Endometrial microvascular endothelial cells (primary cell): ENCODE measurements around the gene MBD5. TPM values are rescaled to one million over a fixed set of nuclear protein-coding genes. Genes with fewer than 3 reads are reported as not detected.

Source experiments
- in situ Hi-C: cut with HindIII; loops from 2 replicates; pipeline ENCODE4 v1.10.0; 2017; ENCODE audit warnings: low sequenced_read_pairs, low pct_unique_long_range_greater_than_20kb; ENCODE audit errors: inconsistent ontology term
- total RNA-seq: library from RNA; depleted of rRNA; stranded (reverse); fragments of >200 nt; gene quantifications from one replicate; pipeline ENCODE4 v1.2.3, GENCODE V29; 2015; ENCODE audit errors: inconsistent ontology term

The MBD5 gene
- total RNA-seq, 1 donor from 2014 or later = 16.0 TPM

DNA sequence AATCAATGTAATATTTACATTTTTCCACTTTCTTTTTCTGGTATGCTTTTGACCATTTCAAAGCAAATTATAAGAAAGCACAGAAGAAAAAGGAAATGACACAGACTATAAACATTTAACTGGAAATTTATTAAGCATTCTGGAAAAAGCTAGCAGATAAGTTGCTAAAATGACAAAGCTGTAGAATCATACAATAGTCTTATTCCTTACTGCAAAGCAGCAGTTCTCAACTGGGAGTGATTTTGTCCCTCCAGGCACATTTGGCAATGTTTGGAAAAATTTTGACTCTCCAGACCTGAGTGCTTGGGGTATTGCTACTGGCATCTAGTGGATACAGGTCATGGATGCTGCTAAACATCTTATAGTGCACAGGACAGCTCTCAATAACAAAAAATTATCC is 75.1 kb downstream of the MBD5 start:
- in situ Hi-C loops = no loop called here

DNA sequence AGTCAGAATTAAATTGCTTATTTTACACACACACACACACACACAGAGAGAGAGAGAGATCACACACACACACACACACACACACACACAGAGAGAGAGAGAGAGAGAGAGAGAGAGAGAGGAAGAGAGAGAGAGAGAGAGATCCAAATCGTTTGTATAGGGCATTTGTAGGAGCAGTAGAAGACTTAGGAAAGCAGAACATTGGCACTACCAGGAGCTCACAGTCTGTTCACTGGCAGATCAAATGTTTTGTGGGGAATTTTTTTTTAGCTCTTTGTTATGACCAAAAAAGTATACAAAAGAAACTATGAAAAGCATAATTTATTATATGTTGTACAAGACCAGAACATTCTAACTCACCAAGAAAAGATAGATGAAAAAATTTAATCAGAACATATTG is 81.8 kb downstream of the MBD5 start:
- in situ Hi-C loops = no loop called here

DNA sequence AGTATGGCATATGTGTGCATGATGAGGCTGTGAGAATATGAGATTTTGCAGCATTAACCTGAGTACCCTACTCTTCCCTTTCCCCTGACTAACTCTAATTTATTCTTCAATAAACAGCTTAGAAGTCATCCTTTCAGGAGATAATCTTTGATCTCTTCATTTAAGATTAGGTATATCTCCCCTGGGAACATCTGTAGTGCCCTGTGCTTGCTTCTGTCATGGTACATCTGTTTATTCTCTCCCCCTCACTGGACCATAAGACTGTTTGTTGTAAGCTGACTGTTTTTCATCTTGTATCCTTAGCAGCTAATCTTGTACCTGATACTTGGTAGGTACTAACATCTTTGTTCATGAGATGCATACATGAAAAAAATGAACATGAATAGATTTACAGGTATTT is 83.1 kb downstream of the MBD5 start:
- in situ Hi-C loops = no loop called here

DNA sequence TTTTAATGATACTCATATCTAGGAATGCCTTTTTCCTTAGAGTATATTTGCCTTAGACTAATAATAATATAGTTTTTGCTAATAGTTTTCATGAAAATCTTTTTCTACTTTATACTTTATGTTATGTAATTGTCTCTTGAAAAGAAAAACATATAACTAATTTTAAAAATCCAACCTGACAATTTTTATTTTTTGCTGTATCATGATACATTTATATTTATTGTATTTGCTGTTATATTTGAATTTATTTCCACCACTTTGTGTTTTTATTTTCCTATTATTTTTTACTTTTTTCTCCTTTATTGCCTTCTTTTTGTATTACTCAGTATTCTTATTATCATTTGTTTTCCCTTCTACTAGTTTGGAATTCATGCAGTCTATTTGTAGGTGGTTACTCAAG is 85.4 kb downstream of the MBD5 start:
- in situ Hi-C loops = no loop called here

DNA sequence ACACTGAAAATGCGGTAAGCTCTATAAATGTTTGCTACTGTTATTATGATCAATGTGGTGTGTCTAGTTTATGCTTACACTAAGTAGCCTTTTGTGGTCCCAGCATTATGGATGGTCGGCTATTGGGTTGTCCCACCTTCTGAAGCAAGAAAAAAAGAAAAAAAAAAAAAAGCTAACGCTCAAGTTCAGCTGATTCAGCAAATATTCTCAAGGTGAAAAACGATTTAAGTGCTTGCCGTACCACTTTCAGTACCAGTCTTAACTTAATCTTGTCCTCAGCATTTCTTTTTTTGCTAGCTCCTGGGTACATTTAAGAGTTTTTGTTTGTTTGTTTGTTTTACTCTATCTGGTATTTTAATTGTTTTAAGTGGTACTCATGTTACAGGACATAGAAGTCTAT is 87.5 kb downstream of the MBD5 start:
- in situ Hi-C loops = no loop called here

DNA sequence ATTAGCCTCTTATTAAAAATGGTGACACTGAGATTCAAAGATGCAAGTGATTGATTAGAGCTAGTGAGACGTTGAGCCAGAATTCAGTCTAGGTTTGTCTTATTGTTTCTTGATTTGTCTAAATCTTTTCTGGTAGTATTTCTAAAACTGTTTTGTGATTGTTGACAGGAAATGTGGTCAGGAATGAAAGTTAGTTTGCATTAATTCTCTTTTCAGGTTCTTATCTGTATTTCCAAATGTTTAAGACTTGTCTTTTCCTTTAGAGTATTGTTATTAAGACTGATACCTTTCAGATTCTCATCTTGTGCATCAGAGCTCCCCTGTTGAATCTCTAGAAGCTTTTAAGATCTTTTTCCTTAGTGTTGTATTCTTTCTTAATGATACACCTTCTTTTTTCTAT is 89.3 kb downstream of the MBD5 start:
- in situ Hi-C loops = no loop called here

DNA sequence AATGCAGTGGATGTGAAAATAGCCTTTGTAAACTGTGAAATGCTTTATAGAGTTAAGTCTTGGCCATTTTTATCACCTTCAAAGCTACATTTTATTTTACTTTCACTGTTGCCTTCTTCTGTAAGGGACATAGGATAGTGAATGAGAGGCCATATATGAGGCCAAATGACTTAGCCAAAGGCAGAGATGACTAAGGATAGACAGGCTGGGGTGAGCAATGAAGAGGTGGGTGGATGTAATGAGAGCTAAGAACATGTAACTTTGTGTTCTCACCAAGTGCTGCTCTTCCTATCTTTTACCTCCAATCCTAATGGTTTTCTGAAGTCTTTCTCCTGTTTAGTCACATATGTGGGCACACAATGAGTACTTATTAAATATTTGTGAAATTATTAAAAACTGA is 101.9 kb downstream of the MBD5 start:
- in situ Hi-C loops = no loop called here

DNA sequence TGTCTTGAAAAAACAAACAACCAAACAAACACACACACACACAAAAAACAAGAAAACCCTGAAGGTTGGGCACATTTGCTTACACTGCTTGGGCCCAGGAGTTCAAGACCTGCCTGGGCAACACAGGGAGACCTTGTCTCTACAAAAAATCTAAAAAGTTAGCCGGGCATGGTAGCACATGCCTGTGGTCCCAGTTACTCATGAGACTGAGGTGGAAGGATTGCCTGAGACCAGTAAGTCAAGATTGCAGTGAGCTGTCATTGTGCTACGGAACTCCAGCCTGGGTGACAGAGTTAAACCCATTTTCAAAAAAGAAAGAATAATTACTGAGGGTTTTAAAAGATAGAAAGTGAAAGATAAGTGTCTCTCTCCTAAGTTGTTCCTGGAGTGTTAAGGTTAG is 103.4 kb downstream of the MBD5 start:
- in situ Hi-C loops = no loop called here

DNA sequence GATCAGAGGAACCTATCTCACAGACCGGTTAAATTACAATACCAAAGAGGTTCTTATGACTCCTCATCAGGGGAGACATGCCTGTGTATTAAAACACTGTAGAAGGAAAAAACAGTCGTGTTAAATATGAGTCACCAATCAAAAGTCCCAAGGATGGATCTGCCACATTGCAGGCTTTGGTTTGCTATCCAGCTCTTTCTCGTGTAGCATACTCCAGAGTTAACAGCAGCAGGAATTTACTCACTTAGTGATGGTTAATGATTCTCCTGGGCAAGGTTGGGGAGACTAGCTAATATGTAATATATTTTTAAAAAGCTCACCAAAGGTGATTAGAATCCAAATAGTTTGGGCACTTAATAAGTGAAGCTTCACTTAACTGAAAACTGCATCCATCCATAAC is 109.7 kb downstream of the MBD5 start:
- in situ Hi-C loops = no loop called here

DNA sequence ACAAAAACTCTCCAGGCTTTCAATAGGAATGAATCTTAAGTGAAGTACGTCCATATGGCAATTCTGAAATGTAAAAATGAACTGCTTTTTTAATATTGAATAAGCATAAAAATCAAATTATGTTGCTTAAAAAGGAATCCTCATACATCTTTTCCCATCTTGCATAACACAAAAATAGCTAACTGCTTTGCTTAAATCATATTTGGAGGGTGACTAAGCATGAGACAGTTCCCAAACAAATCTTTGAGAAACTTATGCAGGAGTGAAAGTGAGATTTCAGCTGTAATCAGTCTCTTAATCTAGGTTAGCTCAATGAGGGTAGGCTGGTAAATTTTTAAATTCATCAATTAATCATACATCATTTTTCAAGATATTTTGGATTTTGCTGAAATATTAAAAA is 111.5 kb downstream of the MBD5 start:
- in situ Hi-C loops = no loop called here

DNA sequence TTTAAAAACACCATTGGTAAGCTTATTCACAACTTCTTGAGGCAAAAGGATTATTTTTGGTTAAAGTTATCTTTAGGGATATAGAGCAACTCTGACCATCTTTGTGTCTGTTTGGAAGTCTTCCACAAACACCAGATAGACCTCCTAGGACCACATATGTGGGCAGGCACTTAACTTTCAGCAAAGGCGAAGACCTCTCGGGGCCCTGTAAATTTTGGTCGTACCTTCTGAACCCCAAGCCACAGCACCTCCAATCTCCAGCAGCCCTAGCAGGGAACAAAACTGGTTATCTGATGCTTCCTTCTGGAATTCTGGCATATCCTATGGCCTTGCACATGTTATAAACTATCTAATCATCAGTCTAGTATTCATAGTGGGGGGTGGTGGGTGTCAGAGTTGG is 114.8 kb downstream of the MBD5 start:
- in situ Hi-C loops = no loop called here

DNA sequence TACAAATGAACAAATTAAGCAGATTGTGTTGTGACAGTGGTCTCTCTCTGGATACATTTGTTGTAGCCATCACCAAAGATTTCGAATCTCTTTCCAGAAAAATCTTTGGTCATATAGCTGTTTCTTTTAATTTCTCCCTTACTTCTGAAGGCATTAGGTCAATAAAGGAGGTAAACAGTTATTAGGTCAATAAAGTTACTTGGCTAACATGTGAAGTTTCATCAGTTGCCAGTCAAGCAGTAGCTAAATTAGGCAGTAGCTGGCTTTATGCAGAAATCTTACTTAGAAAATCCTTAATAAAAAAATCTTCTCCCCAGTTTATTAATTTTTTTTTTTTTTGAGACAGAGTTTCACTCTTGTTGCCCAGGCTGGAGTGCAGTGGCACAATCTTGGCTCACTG is 115.5 kb downstream of the MBD5 start:
- in situ Hi-C loops = no loop called here

DNA sequence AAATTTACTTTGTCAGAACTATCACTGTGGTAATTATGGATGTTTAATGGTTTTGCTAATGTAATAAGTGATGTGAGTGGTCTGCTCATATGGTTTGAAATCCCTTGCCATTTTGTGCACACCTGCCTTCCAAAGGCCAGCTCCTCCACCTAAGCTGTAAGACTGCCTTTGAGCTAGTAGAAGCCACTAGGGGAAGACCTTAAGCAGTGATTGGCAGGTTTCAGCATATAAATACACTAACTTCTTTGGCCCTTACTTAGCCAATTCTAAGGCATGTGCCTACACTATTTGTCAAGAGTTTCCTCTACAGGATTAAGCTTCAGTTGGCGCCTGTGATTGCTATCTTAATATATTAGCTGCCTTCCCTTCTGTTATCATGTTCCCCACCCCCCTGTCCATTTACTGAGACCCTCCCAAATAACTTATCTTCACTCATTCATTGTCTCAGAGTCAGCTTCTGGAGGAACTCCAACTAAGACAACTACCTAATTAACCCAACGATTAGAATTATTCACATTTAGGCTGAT is 141.1 kb downstream of the MBD5 start:
- in situ Hi-C loops = no loop called here

DNA sequence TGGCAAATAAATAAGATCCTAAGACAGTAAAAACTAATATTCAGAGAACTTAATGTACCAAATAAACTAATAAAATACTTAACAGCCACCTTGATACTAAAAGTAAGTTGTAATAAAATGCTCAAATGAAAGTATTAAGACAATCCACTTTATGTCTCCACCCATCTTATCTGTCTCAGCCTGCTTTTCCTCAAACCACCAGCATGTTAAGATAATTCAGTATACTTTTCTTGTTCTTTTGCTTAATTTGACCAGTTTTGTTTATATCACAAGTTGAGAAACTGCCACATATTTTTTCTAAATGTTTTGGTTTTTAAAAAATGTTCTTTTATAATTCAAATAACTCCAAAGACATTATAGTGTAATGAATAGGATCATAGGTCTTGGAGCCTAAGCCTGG is 142.0 kb downstream of the MBD5 start:
- in situ Hi-C loops = no loop called here

DNA sequence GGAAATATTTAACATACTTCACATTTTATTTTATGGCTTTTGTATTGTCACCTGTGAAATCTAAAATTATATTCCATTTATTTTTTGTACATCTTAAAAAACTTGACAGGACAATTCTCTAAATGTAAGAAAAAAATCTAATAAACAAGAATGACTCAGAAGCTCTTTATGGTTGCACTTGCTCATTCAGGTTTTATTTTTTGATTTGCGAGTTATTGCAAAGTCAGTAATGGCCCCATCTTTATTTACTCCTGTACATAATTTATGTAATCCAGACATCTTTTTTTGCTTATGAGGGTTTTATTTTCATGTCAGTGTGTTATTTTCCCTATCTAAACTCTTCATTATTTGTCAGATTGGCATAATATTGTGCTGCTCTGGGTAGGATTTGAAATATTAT is 145.1 kb downstream of the MBD5 start:
- in situ Hi-C loops = no loop called here

DNA sequence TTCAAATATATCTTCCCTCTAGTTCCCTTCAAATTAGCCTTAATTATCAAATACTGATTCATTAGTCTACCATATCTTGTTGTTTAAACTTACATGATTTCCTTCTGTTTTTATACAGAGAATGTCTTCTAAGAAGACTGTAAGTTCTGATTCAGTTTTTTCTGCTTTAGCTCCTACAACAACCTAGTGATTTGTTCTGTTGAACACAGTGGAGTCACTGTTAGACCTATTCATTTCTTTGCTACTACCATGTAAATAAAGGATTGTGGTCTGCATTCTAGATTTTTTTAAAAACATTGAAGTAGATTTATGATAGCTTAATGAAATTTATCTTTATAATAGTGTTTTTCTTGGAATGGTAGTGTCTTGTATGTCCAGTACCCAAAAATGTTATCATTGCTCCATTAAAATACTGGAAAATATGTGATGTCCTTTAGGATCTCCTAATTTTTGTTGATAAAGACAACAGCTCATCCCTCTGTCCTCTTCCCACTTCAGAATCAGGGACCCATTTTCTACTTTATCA is 146.4 kb downstream of the MBD5 start:
- in situ Hi-C loops = no loop called here

DNA sequence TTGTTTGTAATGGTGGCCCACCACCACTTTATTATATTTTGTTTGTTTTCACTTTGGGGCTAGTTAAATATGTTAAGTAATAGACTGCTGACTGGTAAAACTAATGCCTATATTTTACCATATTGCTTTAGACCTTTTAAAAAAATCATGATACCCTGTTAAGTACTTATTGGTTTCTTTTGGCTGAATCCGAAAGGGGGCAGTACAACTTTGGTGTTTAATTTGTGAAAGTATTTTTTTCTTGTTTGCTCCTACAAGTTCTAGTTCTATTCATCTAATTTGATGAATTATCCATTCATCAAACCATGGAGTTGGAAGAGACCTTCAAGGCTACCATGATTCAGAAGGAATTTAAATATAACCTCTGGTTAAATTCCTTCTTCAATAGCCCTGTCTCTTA is 147.0 kb downstream of the MBD5 start:
- in situ Hi-C loops = no loop called here

DNA sequence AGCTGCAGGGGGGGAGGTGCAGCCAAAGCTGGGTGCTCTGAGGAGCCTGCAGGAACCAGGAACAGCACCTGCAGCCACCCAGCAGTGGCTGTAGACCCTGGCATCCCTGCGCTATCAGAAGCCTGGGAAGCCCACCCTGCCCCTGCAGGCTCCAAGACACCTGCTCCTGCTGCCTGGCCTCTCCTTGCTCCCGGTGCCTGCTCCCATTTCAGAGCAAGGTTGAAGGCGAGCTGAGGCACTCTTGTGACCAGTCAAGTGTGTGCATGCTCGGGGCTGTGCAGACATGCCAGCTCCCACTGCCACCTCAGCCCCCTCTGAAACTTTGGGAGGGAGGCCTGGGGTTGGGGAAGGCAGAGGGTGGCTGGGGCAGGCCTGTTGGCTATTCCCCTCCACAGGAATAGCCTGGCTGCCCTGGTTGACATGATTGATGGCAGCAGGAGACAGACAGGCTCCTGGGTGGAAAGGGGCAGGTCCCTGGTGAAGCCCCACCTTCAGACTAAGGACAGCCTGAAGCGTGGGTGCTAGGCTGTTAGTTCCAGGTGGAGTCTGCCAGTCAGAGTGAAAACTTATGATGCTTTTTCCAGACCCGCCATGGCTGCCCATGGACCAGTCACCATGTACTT is 151.4 kb downstream of the MBD5 start:
- in situ Hi-C loops = no loop called here

DNA sequence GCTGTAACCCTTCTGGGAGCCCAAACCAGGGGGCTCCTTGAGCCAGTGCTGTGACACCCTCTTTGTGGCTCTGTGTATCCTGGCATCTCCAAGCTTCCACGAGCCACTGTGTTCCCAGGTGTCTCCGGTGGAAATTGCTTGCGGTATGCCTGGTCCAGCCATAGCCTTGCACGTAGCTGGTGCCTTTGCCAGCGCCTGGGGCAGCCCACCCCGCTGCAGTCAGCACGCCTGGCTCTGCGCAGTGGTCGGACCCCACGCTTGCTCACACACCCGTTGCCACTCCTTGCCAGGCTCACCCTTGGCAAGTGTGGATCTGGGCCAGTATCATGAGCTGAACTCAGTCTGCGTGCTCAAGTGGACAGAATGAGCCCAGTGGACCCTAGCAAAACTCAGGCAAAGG is 152.3 kb downstream of the MBD5 start:
- in situ Hi-C loops = no loop called here

DNA sequence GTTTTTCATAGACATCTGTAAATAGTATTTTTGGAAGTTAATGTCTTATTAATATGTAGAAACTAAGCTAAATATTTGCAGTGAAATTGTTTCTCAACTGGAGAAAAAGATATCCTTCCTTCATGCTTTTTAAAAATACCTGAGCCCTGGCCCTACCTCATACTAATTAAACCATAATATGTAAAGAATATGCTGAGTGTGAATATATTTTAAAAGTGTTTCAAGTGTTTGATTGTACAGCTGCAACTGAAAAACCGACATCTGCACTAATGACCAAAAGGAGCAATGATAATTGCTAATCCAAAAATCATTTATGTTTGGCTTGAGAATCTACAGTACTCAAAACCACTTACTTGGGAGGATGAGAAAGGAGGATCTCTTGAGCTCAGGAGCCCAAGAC is 156.7 kb downstream of the MBD5 start:
- in situ Hi-C loops = no loop called here

DNA sequence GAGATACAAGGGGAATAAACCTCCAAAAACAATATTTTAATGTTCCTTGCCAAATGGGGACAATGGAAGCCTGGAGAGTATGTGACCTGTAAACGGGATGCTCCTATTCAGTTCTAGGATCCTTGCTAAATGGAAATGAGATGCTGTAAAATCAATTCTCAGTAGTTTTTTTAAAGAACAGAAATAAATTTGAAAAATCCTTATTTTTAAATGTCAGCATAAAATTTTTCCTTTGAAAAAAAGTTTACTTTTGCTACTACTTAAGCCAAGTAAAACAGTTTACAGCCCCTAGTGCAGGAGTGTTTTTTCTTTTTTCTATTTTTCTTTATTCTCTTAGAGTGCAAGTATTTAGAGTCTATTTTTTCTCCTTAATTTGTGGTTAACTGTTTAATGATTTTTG is 158.8 kb downstream of the MBD5 start:
- in situ Hi-C loops = no loop called here
